Measurements from ENCODE around the gene RAB43. TPM values are rescaled to one million over a fixed set of nuclear protein-coding genes. Genes with fewer than 3 reads are reported as not detected.

The RAB43 gene
- total RNA-seq, 4 donors from 2014 or later, result 7.5 to 18.4 (median 17.6) TPM

DNA sequence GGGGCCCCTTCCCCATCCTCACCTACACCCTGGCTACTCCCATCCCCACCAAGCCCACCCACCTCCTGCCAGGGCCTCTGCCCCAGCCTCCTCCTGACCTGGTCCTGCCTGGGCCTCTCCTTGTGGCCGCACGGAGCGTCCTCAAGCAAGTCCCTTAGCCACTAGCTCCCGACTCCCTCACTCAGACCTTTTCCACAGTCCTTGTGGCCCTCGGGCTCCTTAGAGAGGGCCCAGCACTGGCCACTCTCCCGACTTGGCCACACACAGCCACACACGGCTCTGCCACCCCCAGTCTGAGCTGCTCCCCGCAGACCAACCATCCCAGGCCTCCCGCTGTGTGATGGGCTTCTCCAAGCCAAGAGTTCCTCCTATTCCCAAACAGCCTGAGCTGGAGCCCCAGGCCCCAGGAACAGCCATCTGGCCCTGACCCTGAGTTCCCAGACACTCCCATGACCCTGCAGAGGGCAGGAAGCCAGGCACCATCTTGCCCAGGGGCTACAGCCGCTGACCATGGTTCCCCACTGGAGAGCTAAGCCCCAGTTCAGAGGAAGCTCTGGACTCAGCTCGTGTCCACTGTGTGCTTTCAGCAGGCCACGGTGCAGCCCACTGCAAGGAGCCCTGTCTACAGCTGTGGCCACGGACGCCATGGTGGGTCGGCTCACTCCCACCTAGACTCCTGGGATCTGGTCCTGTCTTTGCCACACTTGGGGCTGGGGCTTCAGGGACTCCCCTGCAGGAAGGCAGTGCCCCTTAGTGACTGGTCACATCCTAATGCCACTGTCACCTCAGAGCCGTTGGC is 7.0 kb upstream of the RAB43 start:
- H3K9me3 ChIP-seq, result no peaks in the 10 kb centered on the region
- intact Hi-C loops (cut with DNase I), result no loop called here
- no peaks in the 10 kb centered on the region for H3K4me1 ChIP-seq
- no peak overlapping the region for H3K27ac ChIP-seq (replicated peaks in 1 of 4)
- no peak for DNase-seq (ENCODE audit: extremely low spot score)
- TF ChIP-seq POLR2AphosphoS5 (IDR thresholded peaks at IDR 0.05), result no peak
- TF ChIP-seq POLR2A (IDR thresholded peaks at IDR 0.05; ENCODE audit: low read depth), result no peak
- no peak for TF ChIP-seq EP300 (IDR thresholded peaks at IDR 0.05)
- TF ChIP-seq, protein P1, sequence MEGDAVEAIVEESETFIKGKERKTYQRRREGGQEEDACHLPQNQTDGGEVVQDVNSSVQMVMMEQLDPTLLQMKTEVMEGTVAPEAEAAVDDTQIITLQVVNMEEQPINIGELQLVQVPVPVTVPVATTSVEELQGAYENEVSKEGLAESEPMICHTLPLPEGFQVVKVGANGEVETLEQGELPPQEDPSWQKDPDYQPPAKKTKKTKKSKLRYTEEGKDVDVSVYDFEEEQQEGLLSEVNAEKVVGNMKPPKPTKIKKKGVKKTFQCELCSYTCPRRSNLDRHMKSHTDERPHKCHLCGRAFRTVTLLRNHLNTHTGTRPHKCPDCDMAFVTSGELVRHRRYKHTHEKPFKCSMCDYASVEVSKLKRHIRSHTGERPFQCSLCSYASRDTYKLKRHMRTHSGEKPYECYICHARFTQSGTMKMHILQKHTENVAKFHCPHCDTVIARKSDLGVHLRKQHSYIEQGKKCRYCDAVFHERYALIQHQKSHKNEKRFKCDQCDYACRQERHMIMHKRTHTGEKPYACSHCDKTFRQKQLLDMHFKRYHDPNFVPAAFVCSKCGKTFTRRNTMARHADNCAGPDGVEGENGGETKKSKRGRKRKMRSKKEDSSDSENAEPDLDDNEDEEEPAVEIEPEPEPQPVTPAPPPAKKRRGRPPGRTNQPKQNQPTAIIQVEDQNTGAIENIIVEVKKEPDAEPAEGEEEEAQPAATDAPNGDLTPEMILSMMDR (IDR thresholded peaks at IDR 0.05), result no peak
- H3K36me3 ChIP-seq, result peaks cover 47 to 69% (median 68%) of the 10 kb centered on the region in 4 donors
- H3K4me3 ChIP-seq, result no peak overlapping the region
- no peaks in the 10 kb centered on the region for H3K27me3 ChIP-seq
- WGBS, result 94% methylated on average over 13 of the region's 16 CpGs

DNA sequence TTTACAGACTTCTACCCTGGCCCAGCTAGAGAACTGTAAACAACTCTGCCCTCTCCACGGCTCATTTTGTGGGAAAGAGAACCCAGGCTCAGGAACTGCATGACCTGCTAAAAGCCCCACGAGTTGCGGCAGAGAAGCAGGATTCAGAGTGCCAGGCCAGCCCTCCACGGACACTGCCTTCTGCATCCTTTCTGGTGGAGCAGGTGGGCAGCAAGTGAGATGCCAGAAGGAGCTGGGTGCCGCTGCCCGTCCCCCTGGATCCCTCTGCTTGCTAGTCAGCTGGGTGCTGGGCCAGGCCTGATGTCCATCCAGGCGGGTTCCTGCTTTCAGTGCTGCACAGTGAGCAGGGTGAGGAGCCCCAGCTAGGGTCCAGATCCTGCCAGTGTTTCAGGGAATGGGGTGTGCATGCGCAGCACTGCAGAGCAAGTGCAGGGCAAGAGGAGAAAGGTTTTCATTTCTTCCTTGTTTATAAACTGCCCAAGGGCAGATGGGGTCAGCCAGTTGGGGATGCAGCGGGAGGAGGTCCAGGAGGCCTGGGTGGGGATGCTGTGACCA is 5.2 kb upstream of the RAB43 start:
- no peaks in the 10 kb centered on the region for H3K27me3 ChIP-seq
- H3K4me3 ChIP-seq, result no peak overlapping the region
- TF ChIP-seq POLR2A (IDR thresholded peaks at IDR 0.05; ENCODE audit: low read depth), result no peak
- no peak for TF ChIP-seq EP300 (IDR thresholded peaks at IDR 0.05)
- TF ChIP-seq, protein P1 (IDR thresholded peaks at IDR 0.05), result no peak
- TF ChIP-seq POLR2AphosphoS5 (IDR thresholded peaks at IDR 0.05), result no peak
- peaks cover 0 to 6% (median 2%) of the 10 kb centered on the region in 4 donors for H3K4me1 ChIP-seq
- WGBS, result 84% methylated on average over 6 of the region's 9 CpGs
- no peak for DNase-seq (ENCODE audit: extremely low spot score)
- peak overlapping the region in 1 of 4 donors; percentile 27 for H3K27ac ChIP-seq (replicated peaks in 1 of 4)
- intact Hi-C loops (cut with DNase I), result no loop called here
- H3K36me3 ChIP-seq, result peaks cover 31 to 52% (median 51%) of the 10 kb centered on the region in 4 donors
- H3K9me3 ChIP-seq, result no peaks in the 10 kb centered on the region

DNA sequence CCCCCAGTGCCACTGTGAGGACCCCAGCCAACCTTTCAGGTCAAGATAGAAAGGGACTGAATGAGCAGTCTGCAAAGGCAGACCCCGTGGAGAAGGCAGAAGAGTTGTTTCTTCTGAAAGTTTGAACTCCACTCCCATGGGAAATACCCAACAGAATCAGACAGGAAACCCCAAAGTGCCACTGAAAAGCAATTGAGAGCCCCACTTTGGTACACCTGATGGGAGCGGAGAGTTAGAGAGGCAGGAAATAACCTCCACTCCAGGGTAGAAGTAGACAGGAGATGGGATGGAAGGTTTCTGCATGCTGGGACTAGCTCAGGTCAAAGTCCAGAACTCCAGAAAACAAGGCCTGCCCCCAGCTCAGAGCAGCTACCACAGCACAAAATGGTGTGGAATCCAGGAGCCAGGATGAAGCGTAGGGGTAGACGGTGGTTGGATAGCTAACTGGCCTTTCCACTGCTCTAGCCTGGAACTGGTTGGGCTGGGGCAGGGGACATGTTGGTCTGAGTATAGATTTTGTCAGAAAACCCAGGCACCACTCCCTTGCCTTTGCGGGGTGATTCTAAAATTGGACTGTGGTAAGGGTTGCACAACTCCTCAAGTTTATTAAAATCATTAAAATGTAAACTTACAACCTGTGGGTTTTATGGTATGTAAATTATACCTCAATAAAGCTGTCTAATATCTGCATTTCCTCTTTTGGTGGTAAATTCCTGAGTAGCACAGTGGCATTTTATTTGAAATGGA is 1.9 kb upstream of the RAB43 start:
- Histone ChIP-seq H3K36me3 (peaks cover 0 to 19% (median 18%) of the 10 kb centered on the region in 4 donors), H3K27me3 (no peaks in the 10 kb centered on the region), H3K27ac (replicated peaks in 1 of 4) (peak overlapping the region; percentile 88 to 98 (median 94)), H3K4me3 (no peak overlapping the region), H3K4me1 (peaks cover 16 to 25% (median 22%) of the 10 kb centered on the region in 4 donors), H3K9me3 (no peaks in the 10 kb centered on the region)
- WGBS, result 66% methylated on average over 5 of the region's 5 CpGs
- no peak for DNase-seq (ENCODE audit: extremely low spot score)
- intact Hi-C loops (cut with DNase I), result no loop called here
- TF ChIP-seq POLR2AphosphoS5 (IDR thresholded peaks at IDR 0.05), result no peak
- TF ChIP-seq EP300 (IDR thresholded peaks at IDR 0.05), result no peak
- TF ChIP-seq POLR2A (IDR thresholded peaks at IDR 0.05; ENCODE audit: low read depth), result no peak
- TF ChIP-seq, protein P1 (IDR thresholded peaks at IDR 0.05), result no peak

DNA sequence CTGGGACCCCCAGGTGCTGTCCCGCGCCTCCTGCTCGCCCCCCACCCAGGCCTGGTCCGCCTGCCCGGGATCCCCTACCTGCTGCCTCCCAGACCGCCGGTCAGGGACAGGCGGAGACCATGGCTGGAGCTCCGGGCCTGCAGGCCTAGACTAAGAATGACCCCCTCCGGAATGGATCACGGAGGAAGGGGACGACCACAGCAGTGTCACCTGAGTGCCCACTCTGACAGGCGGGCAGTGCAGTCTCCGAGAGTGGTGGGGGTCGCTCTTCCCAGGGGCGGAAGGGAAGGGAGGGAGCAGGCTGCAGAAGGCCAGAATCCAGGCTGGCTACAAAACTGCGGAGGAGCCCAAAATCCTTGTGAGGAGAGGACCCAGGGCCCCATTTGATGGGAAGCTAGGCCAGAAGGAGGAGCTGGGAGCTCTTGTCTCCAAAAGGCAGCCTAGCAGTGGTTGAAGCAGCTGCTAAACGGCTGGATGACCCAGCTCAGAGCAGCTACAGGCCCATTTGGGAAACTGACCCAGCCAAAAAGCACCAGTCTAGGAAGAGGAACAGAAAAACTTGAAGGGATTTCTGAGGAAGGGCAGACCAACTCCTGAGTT is 908 bp upstream of the RAB43 start:
- Histone ChIP-seq H3K36me3 (peaks cover 0 to 17% (median 11%) of the 10 kb centered on the region in 4 donors), H3K27ac (replicated peaks in 1 of 4) (peak overlapping the region; percentile 88 to 98 (median 94)), H3K4me3 (peak overlapping the region; percentile 72 to 97 (median 88)), H3K27me3 (no peaks in the 10 kb centered on the region), H3K4me1 (peaks cover 16 to 30% (median 24%) of the 10 kb centered on the region in 4 donors), H3K9me3 (no peaks in the 10 kb centered on the region)
- TF ChIP-seq POLR2AphosphoS5 (IDR thresholded peaks at IDR 0.05) (no peak), POLR2A (IDR thresholded peaks at IDR 0.05; ENCODE audit: low read depth) (no peak), EP300 (IDR thresholded peaks at IDR 0.05) (no peak)
- TF ChIP-seq, protein P1 (IDR thresholded peaks at IDR 0.05), result no peak
- 47% methylated on average over 10 of the region's 18 CpGs for WGBS
- intact Hi-C loops (cut with DNase I), result no loop called here
- no peak for DNase-seq (ENCODE audit: extremely low spot score)
